Neuronal stem cell (in vitro differentiated cells): ENCODE measurements around the gene LRIT2.
A peak's percentile ranks its signal among the peaks of the same experiment; 100 is the strongest.

Experiments
- DNase-seq: peaks from one replicate; pipeline ENCODE4 v3.0.0-alpha.2; 2013; ENCODE audit warnings: low spot score
- H2AFZ ChIP-seq: one replicate; pipeline ENCODE4 v1.6.1; 2013; ENCODE audit warnings: mild to moderate bottlenecking, low read length, inconsistent platforms
- H2AK5ac ChIP-seq: 2 replicates; pipeline ENCODE4 v1.6.1; 2013; ENCODE audit warnings: low read depth, mild to moderate bottlenecking, inconsistent platforms, low read length, moderate library complexity, mixed read lengths
- H2BK120ac ChIP-seq: 2 replicates; pipeline ENCODE4 v1.6.1; 2013; ENCODE audit warnings: low read depth, mild to moderate bottlenecking, inconsistent platforms, low read length, moderate library complexity, mixed read lengths
- H2BK12ac ChIP-seq: one replicate; pipeline ENCODE4 v1.6.1; 2013; ENCODE audit warnings: low read length, inconsistent platforms
- H2BK15ac ChIP-seq: 2 replicates; pipeline ENCODE4 v1.6.1; 2013; ENCODE audit warnings: mild to moderate bottlenecking, low read length, inconsistent platforms, mixed read lengths
- H2BK5ac ChIP-seq: one replicate; pipeline ENCODE4 v1.6.1; 2013; ENCODE audit warnings: inconsistent platforms, mild to moderate bottlenecking, low read length, moderate library complexity
- H3K14ac ChIP-seq: one replicate; pipeline ENCODE4 v1.6.1; 2013; ENCODE audit warnings: low read length, inconsistent platforms
- H3K18ac ChIP-seq: 2 replicates; pipeline ENCODE4 v1.6.1; 2013; ENCODE audit warnings: low read length, inconsistent platforms
- H3K23ac ChIP-seq: 2 replicates; pipeline ENCODE4 v1.6.1; 2013; ENCODE audit warnings: low read depth, mild to moderate bottlenecking, mixed read lengths, low read length, inconsistent platforms; ENCODE audit not compliant: poor library complexity
- H3K27ac ChIP-seq: replicated peaks from 3 replicates; pipeline ENCODE4 v1.5.1; 2013; ENCODE audit warnings: low read length, inconsistent platforms
- H3K27me3 ChIP-seq, 3 experiments: 2 replicates each; pipeline ENCODE4 v1.6.1; 2013; ENCODE audit warnings: low read length in 3 of 3, mild to moderate bottlenecking in 2 of 3, inconsistent platforms in 1 of 3, low read depth in 1 of 3, mixed read lengths in 1 of 3, moderate library complexity in 1 of 3; ENCODE audit not compliant: control insufficient read depth in 3 of 3, insufficient read depth in 3 of 3
- H3K36me3 ChIP-seq, 2 donors: replicated peaks in 1 of 2; 2 replicates each; pipeline ENCODE4 v1.6.1; 2013; ENCODE audit warnings: low read length in 2 of 2; ENCODE audit not compliant: control insufficient read depth in 2 of 2, insufficient read depth in 2 of 2
- H3K4ac ChIP-seq: 2 replicates; pipeline ENCODE4 v1.6.1; 2013; ENCODE audit warnings: inconsistent platforms, mild to moderate bottlenecking, low read length, moderate library complexity
- H3K4me1 ChIP-seq, 2 donors: 1 replicate in 1 of 2; 2 replicates in 1 of 2; pipeline ENCODE4 v1.6.1; 2013; ENCODE audit warnings: low read length in 2 of 2, low read depth in 1 of 2; ENCODE audit not compliant: control insufficient read depth in 2 of 2, insufficient read depth in 1 of 2
- H3K4me2 ChIP-seq: one replicate; pipeline ENCODE4 v1.6.1; 2013; ENCODE audit warnings: mild to moderate bottlenecking, low read length, inconsistent platforms; ENCODE audit not compliant: insufficient read depth, poor library complexity, severe bottlenecking
- H3K4me3 ChIP-seq, 2 donors: 2 replicates each; pipeline ENCODE4 v1.5.1; 2013; ENCODE audit warnings: low read length in 2 of 2, mild to moderate bottlenecking in 2 of 2, inconsistent platforms in 1 of 2, moderate library complexity in 1 of 2
- H3K79me1 ChIP-seq: one replicate; pipeline ENCODE4 v1.6.1; 2013; ENCODE audit warnings: low read depth, mild to moderate bottlenecking, inconsistent platforms, low read length, moderate library complexity
- H3K9ac ChIP-seq: one replicate; pipeline ENCODE4 v1.6.1; 2013; ENCODE audit warnings: mild to moderate bottlenecking, low read depth, low read length, inconsistent platforms; ENCODE audit not compliant: poor library complexity
- H3K9me3 ChIP-seq, 2 donors: replicated peaks in 1 of 2; 2 replicates each; pipeline versions ENCODE3 to v1.6.1; 2013; ENCODE audit warnings: low read length in 2 of 2, mild to moderate bottlenecking in 2 of 2, inconsistent platforms in 1 of 2, low read depth in 1 of 2, mixed read lengths in 1 of 2, moderate library complexity in 1 of 2; ENCODE audit not compliant: control insufficient read depth in 2 of 2, insufficient read depth in 1 of 2
- H4K8ac ChIP-seq: one replicate; pipeline ENCODE4 v1.6.1; 2013; ENCODE audit warnings: low read depth, mild to moderate bottlenecking, inconsistent platforms, low read length, moderate library complexity
- H4K91ac ChIP-seq: one replicate; pipeline ENCODE4 v1.6.1; 2013; ENCODE audit warnings: low read length, low read depth, mild to moderate bottlenecking, inconsistent platforms; ENCODE audit not compliant: poor library complexity
- WGBS, 2 donors: extraction: QIAGEN DNeasy Blood & Tissue Kit; methylation state at CpG; one replicate each; pipeline ENCODE4 v1.1.7; 2013; ENCODE audit warnings: missing lambda C conversion rate in 2 of 2, mixed read lengths in 1 of 2; ENCODE audit not compliant: insufficient read length in 2 of 2, insufficient replicate concordance in 1 of 2; ENCODE audit errors: extremely low coverage in 2 of 2; 5-methylcytosine and 5-hydroxymethylcytosine counted together

LRIT2 gene

DNA sequence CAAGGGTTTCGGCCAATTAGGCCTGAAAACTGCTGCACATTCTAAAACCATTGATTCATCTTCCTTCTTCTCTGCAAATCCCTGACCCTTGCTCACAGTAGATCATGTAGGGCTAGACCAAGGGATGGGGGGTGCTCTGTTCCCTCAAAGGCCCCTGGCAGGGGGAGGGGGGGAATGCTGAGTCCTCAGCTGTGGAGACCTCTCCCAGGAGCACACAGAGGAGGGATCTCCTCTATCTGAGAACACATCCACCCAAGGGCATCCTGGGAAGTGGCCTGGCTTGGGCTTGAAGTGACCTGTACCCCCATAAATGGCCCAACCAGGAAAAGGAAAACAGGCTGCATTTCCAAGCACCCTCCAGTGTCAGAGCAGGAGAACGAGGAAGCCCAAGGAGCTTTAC lies 32.0 kb downstream of the LRIT2 start:
- Histone ChIP-seq H3K36me3 (no peaks in the 10 kb centered on the region), H2BK12ac (no peak overlapping the region), H4K91ac (no peak overlapping the region), H2BK5ac (no peak overlapping the region), H3K14ac (no peak overlapping the region), H3K4me1 (peaks cover 7% of the 10 kb centered on the region in 2 donors), H3K27ac (no peak overlapping the region), H3K4me3 (no peak overlapping the region), H3K18ac (peak overlapping the region; percentile 21), H3K4ac (no peak overlapping the region), H3K79me1 (no peaks in the 10 kb centered on the region), H3K27me3 (peaks cover 4 to 77% (median 26%) of the 10 kb centered on the region in 3 experiments), H3K4me2 (no peak overlapping the region), H2AFZ (no peak overlapping the region), H2AK5ac (peak overlapping the region; percentile 64), H2BK120ac (no peak overlapping the region), H4K8ac (no peak overlapping the region), H3K9me3 (no peaks in the 10 kb centered on the region), H3K9ac (no peak overlapping the region), H3K23ac (no peak overlapping the region), H2BK15ac (peak overlapping the region; percentile 31)
- no CpG with 5 or more reads among the region's 2 CpGs for WGBS, 2 donors
- DNase-seq, result no peak

DNA sequence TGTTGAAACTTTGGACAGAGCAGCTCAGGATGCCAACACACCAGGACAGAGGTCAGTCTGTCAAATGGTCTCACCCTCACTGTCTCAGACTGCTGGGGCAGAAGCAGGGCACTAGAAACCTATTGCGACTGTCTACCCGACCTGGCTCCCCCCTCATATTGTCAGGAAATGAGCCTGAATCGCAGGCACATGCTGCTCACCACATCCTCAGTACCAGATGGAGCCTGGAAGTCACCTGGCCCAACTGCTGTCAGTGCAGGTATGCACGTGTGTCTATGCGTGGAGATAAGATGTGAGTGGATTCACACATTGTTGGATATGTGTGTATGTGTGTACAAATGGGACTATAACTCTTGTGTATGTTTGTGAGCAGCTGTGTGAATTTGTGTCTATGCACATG lies 34.2 kb downstream of the LRIT2 start:
- Histone ChIP-seq H3K18ac (no peak overlapping the region), H2BK5ac (no peak overlapping the region), H2AFZ (no peak overlapping the region), H2BK120ac (no peak overlapping the region), H3K4ac (no peak overlapping the region), H4K8ac (no peak overlapping the region), H3K27me3 (peaks cover 4 to 55% (median 31%) of the 10 kb centered on the region in 3 experiments), H4K91ac (no peak overlapping the region), H2BK12ac (no peak overlapping the region), H3K4me2 (no peak overlapping the region), H3K79me1 (no peaks in the 10 kb centered on the region), H3K27ac (no peak overlapping the region), H3K23ac (no peak overlapping the region), H3K4me1 (peaks cover 7 to 8% of the 10 kb centered on the region in 2 donors), H2AK5ac (no peak overlapping the region), H3K9ac (no peak overlapping the region), H3K9me3 (peaks cover 0 to 4% of the 10 kb centered on the region in 2 donors), H3K14ac (no peak overlapping the region), H3K4me3 (no peak overlapping the region), H2BK15ac (no peak overlapping the region), H3K36me3 (no peaks in the 10 kb centered on the region)
- no CpG with 5 or more reads among the region's 5 CpGs for WGBS, 2 donors
- no peak for DNase-seq

DNA sequence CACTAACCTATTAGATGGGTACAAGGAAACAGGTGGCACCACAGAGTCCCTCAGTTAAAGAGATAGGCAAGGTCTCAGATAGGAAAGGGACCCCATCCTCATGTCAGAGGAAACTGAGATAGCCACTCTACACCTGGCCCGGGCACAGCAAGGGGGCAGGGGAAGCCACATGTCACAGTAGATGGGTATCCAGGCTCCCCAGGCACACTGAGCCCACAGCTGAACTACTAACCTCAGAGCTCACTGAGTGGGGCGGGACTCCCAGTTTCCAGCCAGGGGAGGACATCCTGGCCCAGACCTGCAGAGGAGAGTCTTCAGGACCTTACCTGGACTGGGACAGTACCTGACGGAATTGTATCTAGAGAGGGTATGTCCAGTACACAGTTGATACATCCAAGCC lies 34.7 kb downstream of the LRIT2 start:
- H3K14ac ChIP-seq, result no peak overlapping the region
- no peaks in the 10 kb centered on the region for H3K36me3 ChIP-seq
- H3K23ac ChIP-seq, result no peak overlapping the region
- no peak overlapping the region for H4K8ac ChIP-seq
- H2BK15ac ChIP-seq, result no peak overlapping the region
- no peak overlapping the region for H3K4me2 ChIP-seq
- H2BK120ac ChIP-seq, result no peak overlapping the region
- H2BK12ac ChIP-seq, result no peak overlapping the region
- H3K4me3 ChIP-seq, result no peak overlapping the region
- H2BK5ac ChIP-seq, result no peak overlapping the region
- no peaks in the 10 kb centered on the region for H3K79me1 ChIP-seq
- H4K91ac ChIP-seq, result no peak overlapping the region
- H2AFZ ChIP-seq, result no peak overlapping the region
- no peak overlapping the region for H3K27ac ChIP-seq
- H3K4me1 ChIP-seq, result peaks cover 7 to 9% of the 10 kb centered on the region in 2 donors
- H3K27me3 ChIP-seq, result peaks cover 4 to 50% (median 27%) of the 10 kb centered on the region in 3 experiments
- no peak overlapping the region for H3K9ac ChIP-seq
- peak overlapping the region; percentile 53 for H2AK5ac ChIP-seq
- H3K9me3 ChIP-seq, result peaks cover 0 to 4% of the 10 kb centered on the region in 2 donors
- DNase-seq, result no peak
- no CpG with 5 or more reads among the region's 3 CpGs for WGBS, 2 donors
- no peak overlapping the region for H3K4ac ChIP-seq
- H3K18ac ChIP-seq, result no peak overlapping the region

DNA sequence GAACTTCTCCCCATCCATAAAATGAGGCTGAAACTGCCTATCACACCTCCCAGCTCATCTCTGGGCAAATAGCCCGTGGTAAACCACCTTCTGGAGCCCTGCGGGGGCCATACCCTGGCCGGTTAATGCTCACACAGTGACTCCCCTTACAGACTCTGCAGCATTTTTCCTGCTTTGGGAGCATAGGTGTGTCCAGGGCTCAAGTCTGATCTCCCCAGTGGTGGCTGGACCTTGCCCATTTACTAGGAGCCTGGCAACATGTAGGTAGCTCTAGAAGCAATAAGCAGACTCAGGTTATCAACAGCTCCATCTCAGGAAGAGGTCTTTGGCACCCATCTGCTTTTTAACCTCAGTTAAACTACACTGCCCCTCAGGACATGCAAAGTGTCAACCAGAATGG lies 36.5 kb downstream of the LRIT2 start:
- peaks cover 0 to 5% of the 10 kb centered on the region in 2 donors for H3K4me1 ChIP-seq
- no peak overlapping the region for H3K27ac ChIP-seq
- H2BK15ac ChIP-seq, result no peak overlapping the region
- H2AFZ ChIP-seq, result no peak overlapping the region
- no peak overlapping the region for H2BK120ac ChIP-seq
- H2BK12ac ChIP-seq, result no peak overlapping the region
- no peak overlapping the region for H3K4me2 ChIP-seq
- peaks cover 0 to 4% of the 10 kb centered on the region in 2 donors for H3K9me3 ChIP-seq
- H4K8ac ChIP-seq, result no peak overlapping the region
- no peak for DNase-seq
- no peak overlapping the region for H3K9ac ChIP-seq
- peaks cover 0 to 33% (median 11%) of the 10 kb centered on the region in 3 experiments for H3K27me3 ChIP-seq
- H3K4me3 ChIP-seq, result no peak overlapping the region
- no CpG with 5 or more reads among the region's 3 CpGs for WGBS, 2 donors
- no peak overlapping the region for H2AK5ac ChIP-seq
- no peaks in the 10 kb centered on the region for H3K79me1 ChIP-seq
- H3K4ac ChIP-seq, result no peak overlapping the region
- H3K23ac ChIP-seq, result no peak overlapping the region
- no peak overlapping the region for H3K18ac ChIP-seq
- H2BK5ac ChIP-seq, result no peak overlapping the region
- H3K36me3 ChIP-seq, result no peaks in the 10 kb centered on the region
- no peak overlapping the region for H4K91ac ChIP-seq
- H3K14ac ChIP-seq, result no peak overlapping the region
